Measurements from ENCODE around the gene PRTG. TPM values are rescaled to one million over a fixed set of nuclear protein-coding genes. Genes with fewer than 3 reads are reported as not detected.

PRTG gene
- total and polyA plus RNA-seq, 2 experiments from 2014 or later = 0.63 to 3.4 TPM

Small RNAs within 50 kb of the gene (small RNA-seq; reads per million reads assigned to genes)
- gene AC009997.1 (ENCODE audit: low replicate concordance) = not detected

Other genes with a start within 250 kb of the PRTG start
- 3.2 and 5.0 TPM in 2 replicates for gene DNAAF4, start 234.9 kb downstream of the PRTG start, total RNA-seq (2014; rRNA removed; shearing (Covaris generic))
- 12.6 and 13.9 TPM in 2 replicates for gene DNAAF4, start 234.9 kb downstream of the PRTG start, polyA plus RNA-seq (2016; fragmentation: Nextera tagmentation; extraction: Ambion mirVana)
- gene PYGO1, start 154.8 kb downstream of the PRTG start, total RNA-seq (2014; rRNA removed; shearing (Covaris generic)) = 0.50 and 0.52 TPM in 2 replicates
- gene PYGO1, start 154.8 kb downstream of the PRTG start, polyA plus RNA-seq (2016; fragmentation: Nextera tagmentation; extraction: Ambion mirVana) = 0.18 and 0.23 TPM in 2 replicates

Data from GM23338 (cell line).